Gastroesophageal sphincter (tissue), 3 donors: ENCODE results near the gene NYAP1.

ENCODE experiments used
- POLR2A ChIP-seq, 2 donors: fragments of 450-650 bp; IDR thresholded peaks; one replicate each; pipeline ENCODE4 v1.6.1; 2017; ENCODE audit warnings: antibody characterized with exemption in 2 of 2, mild to moderate bottlenecking in 2 of 2, moderate library complexity in 1 of 2
- TF ChIP-seq, protein P1 (sequence below), 4 experiments: fragments of 200-600 bp in 2 of 4; fragments of 450-650 bp in 2 of 4; sonication (generic) in 1 of 4; IDR thresholded peaks; one replicate each; pipeline ENCODE4 v1.5.1; 2017 to 2019; ENCODE audit warnings: antibody characterized with exemption in 4 of 4, mild to moderate bottlenecking in 2 of 4, moderate library complexity in 2 of 4

DNA sequence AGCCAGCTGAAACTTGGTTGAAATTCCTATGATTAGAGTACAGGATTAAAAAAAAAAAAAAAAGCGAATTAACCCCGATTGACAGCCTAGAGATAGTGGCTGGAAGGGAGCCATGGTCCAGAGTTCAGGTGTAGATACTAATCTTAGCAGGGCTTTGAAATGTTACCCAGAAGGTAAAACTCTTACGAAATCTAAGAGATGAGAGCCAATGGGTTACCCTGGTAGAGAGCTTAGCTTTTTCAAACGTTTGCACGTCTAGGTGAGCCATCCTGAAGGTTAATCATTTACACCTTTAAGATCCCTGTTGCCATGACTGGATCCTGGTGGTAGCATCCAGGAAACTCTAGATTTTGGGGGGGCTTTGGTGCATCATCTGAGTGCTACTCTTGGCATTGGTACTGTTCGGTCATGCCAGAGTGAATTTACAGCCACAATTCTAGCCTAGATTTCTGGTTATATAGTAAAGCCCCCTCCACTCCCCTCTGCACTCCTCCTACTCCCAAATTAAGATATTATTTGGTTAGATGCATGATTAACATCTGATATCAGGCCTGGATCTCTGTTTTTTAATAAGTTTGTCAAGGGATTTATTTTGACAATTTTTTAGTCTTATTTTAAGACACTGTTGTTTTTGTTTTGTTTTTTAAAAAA lies 56.5 kb downstream of the NYAP1 start:
- TF ChIP-seq, protein P1, sequence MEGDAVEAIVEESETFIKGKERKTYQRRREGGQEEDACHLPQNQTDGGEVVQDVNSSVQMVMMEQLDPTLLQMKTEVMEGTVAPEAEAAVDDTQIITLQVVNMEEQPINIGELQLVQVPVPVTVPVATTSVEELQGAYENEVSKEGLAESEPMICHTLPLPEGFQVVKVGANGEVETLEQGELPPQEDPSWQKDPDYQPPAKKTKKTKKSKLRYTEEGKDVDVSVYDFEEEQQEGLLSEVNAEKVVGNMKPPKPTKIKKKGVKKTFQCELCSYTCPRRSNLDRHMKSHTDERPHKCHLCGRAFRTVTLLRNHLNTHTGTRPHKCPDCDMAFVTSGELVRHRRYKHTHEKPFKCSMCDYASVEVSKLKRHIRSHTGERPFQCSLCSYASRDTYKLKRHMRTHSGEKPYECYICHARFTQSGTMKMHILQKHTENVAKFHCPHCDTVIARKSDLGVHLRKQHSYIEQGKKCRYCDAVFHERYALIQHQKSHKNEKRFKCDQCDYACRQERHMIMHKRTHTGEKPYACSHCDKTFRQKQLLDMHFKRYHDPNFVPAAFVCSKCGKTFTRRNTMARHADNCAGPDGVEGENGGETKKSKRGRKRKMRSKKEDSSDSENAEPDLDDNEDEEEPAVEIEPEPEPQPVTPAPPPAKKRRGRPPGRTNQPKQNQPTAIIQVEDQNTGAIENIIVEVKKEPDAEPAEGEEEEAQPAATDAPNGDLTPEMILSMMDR (IDR thresholded peaks at IDR 0.05), result no peak
- no peak for TF ChIP-seq POLR2A (IDR thresholded peaks at IDR 0.05)
